ENCODE data around the gene SERPINB6.
"Not testable (repeated sequence)": the region's sequence is repeated elsewhere in the genome, so short reads cannot be mapped to it uniquely, and the experiment has no call there.

SERPINB6 gene

GRCh38 chr6:2901645-2902502, 69.5 kb downstream of the SERPINB6 start:
- not testable (repeated sequence) for DNase-seq

DNA sequence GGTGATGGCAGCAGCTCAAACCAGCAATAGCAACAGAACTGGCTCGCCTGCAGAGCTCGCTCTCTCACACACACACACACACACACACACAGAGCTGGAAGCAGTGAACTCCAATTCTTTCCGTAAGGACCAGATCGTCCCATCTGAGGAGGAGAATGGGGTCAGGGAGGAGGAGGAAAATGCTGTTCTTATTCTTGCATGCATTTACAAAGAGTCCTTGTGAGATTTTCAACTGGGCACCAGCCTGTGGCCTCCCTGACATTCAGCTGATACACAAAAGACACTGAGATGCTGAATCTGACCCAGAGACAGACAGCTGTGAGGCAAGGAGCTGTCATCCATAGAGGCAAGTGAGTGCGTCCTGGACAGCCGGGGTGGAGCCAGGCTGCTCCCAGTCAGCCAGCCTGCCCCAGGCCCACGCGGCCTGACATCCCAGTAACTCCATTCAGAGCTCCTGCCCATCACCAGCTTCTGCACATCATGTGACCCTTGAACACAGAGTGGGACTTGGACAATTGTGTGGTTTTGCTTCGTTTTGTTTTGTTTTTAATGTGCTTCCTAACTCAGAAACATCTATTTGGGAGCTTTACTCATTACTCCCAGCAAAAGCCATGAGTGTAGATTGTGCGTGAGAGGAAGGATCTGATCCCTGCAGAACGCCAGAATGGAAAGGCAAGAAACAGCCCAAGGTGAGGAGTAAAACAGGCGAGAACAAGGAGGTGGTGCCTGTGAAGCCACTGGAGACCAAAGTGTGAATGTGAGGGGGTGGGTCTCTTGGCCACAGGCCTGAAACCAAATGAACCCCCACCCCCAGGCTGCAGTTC, 70.3 kb downstream of the SERPINB6 start:
- no peak for DNase-seq

GRCh38 chr6:2900221-2900807, 71.1 kb downstream of the SERPINB6 start:
- DNase-seq = no peak

DNA sequence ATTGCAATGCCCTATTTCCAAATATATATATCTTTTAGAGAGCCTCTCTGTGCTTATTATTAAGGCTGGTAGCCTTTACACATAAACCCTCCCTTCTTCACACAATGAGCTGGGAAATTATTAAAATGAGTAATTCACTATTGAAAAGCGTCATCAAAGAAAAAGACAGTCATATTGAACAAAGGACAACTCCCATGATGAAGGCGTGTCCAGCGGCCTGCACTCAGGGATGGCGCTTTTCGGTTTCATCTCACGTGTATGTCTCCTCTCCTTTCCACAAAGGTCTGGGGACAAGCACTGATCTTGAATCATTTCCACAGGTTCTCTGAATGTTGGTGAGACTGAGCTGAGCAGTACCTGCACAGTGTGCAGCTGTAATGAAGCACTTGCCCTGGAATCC, 71.8 kb downstream of the SERPINB6 start:
- DNase-seq = no peak

Measured in EL (cell line).